NCI-H1417 treated with DMSO at 0.1 percent for 48 hours (cell line): ENCODE measurements around the gene TRAF2.

Experiments
- DNase-seq: peaks from one replicate; lab custom pipeline; 2025; lab: John Stamatoyannopoulos, UW

TRAF2 gene

GRCh38 chr9:136937186-136938001, 51.1 kb downstream of the TRAF2 start:
- DNase-seq, result no peak

- no peak for DNase-seq
Measured at GRCh38 chr9:136939431-136939995, 53.2 kb downstream of the TRAF2 start.

- no peak for DNase-seq
Measured at GRCh38 chr9:136939996-136940525, 53.7 kb downstream of the TRAF2 start.

- no peak for DNase-seq
Measured at GRCh38 chr9:136940526-136941230, 54.4 kb downstream of the TRAF2 start.

- no peak for DNase-seq
Measured at GRCh38 chr9:136941231-136942111, 55.2 kb downstream of the TRAF2 start.

- no peak for DNase-seq
Measured at GRCh38 chr9:136942112-136942880, 56.0 kb downstream of the TRAF2 start.

GRCh38 chr9:136942881-136943230, 56.5 kb downstream of the TRAF2 start:
- no peak for DNase-seq

- no peak for DNase-seq
Measured at GRCh38 chr9:136943291-136944211, 57.2 kb downstream of the TRAF2 start.

- DNase-seq, result no peak
Measured at GRCh38 chr9:136944212-136944518, 57.8 kb downstream of the TRAF2 start.

- peak; percentile 70 for DNase-seq
Measured at GRCh38 chr9:136944519-136945332, 58.4 kb downstream of the TRAF2 start, which contains the start of the genes C8G and FBXW5. C8G (plus strand) TSS chr9:136945243; CDS start chr9:136945321, 78 bp downstream. FBXW5 (minus strand) TSS chr9:136944738; CDS start chr9:136944083, 655 bp downstream.

GRCh38 chr9:136945333-136946227, 59.3 kb downstream of the TRAF2 start:
- DNase-seq, result no peak

- DNase-seq, result no peak
Measured at GRCh38 chr9:136946228-136947027, 60.1 kb downstream of the TRAF2 start.

GRCh38 chr9:136947028-136947891, 60.9 kb downstream of the TRAF2 start:
- no peak for DNase-seq

GRCh38 chr9:136947955-136948510, 61.7 kb downstream of the TRAF2 start:
- DNase-seq, result no peak

GRCh38 chr9:136949239-136949816, 63.0 kb downstream of the TRAF2 start:
- no peak for DNase-seq
